Kasumi-1 (cell line): ENCODE measurements around the gene C1orf210.
A peak's percentile ranks its signal among the peaks of the same experiment; 100 is the strongest.

Source experiments
- DNase-seq, 2 experiments: peaks; one replicate each; lab custom pipeline; 2025; lab: John Stamatoyannopoulos, UW

Gene C1orf210

DNA sequence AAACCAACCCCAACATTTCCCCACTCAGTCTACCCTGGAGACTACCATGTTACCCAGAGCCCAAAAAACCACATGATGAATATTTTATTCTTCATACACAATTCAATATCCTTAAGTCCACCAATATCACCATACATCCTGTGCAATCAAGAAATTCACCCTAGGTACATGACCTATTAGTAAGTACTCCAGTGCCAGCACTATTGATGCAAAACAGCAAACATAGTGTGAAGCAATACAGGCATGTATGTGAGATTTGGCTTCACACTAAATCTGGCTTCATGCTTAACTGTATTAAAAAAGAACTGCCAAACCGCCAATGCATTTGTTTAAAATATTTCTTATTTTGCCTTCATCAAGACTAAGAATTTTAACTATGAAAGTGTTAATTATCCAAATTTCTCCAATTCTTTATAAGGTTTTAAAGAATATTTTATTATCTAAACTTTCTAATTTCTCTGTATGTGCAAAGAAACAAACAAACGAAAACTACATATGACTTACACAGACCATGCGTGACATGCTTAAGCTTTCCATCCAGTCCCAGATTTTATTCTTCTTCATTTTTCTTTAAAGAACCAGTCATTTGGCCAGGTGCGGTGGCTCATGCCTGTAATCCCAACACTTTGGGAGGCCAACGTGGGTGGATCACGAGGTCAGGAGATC lies 38.0 kb downstream of the C1orf210 start:
- DNase-seq: no peak

GRCh38 chr1:43246466-43247213 lies 38.7 kb downstream of the C1orf210 start:
- no peak for DNase-seq

DNA sequence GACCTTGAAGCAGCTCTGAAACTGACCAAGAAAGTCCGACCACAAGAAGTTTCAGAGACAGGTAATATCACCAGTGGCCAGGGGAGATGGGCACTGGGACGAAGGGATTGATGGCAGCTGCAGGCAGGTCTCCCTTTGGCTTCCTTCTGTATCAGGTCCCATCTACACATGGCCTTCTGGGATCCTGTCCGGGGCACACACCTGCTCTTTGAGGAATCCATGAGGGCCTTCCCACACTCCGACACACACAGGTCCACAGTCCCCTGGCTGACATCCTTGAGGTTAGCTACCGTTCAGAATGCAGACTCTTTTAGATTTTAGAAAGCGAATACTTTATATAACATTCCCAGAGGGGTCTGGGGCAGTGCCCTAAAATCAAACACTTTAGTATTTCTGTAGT lies 42.1 kb downstream of the C1orf210 start:
- DNase-seq: no peak

- DNase-seq: no peak
These were observed 44.0 kb downstream of the C1orf210 start for GRCh38 chr1:43241413-43241836.

DNA sequence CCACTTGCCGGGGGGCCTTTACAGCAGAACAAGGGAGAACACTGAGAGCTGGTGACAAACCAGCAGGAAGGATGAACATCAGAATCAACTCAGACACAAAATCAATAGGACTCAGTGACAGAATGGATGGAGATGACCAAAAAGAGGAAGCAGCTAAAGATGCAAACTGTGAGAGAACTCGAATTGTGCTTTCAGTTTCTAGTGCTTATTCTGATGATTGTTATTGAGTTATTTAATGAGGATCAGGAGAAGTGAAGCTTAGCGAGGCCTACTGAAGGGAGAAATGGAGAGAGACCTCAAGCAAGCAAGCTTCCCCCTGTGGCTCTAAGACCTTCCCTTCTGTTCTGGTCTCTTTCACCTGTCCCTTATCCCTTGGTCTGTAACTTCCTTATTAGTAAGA lies 45.9 kb downstream of the C1orf210 start:
- DNase-seq: peak; percentile 30 to 32

GRCh38 chr1:43238991-43239469 lies 46.4 kb downstream of the C1orf210 start:
- DNase-seq: no peak

GRCh38 chr1:43238085-43238484 lies 47.3 kb downstream of the C1orf210 start:
- peak; percentile 24 to 61 for DNase-seq

GRCh38 chr1:43237121-43237520 lies 48.3 kb downstream of the C1orf210 start:
- DNase-seq: no peak

- DNase-seq: no peak
These were observed 49.8 kb downstream of the C1orf210 start for GRCh38 chr1:43235451-43236121.

DNA sequence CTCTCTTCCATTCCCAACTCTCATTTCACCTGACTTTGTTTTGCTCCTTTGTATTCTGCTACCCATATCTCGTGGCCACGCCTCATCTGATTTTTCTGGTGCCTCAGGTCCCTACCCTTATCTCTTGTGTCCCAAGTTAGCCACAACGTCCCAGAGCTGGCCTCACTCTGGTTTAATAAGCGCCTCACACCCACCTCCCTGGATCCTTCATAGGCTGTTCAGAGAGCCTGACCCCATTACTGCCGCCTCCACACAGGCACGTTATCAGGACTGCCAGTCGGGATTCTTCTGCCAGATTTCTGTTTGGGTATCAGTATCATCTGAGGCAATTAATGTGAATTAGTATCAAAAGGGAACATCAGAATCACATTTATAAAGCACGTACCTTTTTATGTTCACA lies 50.3 kb downstream of the C1orf210 start:
- DNase-seq: no peak

DNA sequence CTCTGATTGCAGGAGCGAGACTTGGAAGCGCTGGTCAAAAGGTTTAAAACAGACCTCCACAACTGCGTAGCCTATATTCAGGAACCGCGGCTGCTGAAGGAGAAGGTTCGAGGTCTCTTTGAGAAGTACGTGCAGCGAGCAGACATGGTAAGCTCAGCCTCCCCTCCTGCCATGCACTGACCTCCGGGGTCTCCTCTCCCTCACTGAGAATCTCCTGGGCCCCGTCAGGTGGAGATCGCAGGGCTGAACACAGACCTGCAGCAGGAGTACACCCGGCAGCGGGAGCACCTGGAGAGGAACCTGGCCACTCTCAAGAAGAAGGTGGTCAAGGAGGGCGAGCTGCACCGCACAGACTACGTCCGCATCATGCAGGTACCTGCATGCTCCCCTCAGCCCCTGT lies 51.1 kb downstream of the C1orf210 start:
- no peak for DNase-seq

DNA sequence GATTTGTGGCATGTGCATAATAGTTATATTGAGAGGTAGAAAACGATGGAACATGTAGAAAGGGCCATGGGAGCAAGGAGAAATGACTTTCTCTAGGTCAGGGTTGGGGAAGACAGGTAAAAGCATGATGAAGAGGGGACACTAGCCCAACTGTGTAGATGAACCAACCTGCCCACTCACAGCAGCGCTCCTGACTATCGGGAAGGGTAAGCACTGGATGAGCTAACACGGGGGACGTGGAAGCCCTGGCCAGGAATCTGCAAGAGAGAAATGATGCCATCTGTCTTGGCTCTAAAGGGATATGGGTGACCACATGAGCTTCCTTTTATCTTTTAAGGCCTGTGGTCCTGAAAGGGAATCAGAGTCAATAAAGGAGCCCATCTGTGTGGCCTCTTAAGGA lies 51.8 kb downstream of the C1orf210 start:
- DNase-seq: no peak

- no peak for DNase-seq
These were observed 52.9 kb downstream of the C1orf210 start for GRCh38 chr1:43232482-43232881.

DNA sequence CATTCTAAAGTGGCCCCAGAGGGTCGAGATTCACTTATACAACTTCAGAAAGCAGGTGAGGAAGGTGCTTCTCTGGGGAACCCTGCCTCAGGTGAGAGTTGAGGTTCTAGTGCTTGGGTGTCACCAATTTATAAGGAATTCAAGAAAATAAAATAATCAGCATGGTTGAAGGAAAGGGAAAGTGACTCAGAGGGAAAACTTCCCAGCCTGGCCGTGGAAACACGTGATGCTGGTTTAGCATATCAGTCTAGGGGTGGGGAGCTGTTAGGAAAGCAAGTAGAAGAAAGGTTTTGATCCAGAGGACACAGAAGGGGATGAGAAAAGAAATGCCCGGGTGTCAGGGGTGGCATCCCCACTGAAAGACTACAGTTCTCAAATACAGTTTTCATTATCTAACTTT lies 53.3 kb downstream of the C1orf210 start:
- DNase-seq: no peak
